ENCODE data around the gene CEP112.

GRCh38 chr17:65678546-65678945 is 513.4 kb downstream of the CEP112 start:
- no peak for TF ChIP-seq CREM (IDR thresholded peaks at IDR 0.05; ENCODE audit: low read depth)
- no peak for TF ChIP-seq SMARCC2 (IDR thresholded peaks at IDR 0.05; ENCODE audit: low read depth)
- no peak for TF ChIP-seq CBX1 (IDR thresholded peaks at IDR 0.05; ENCODE audit: low read depth)
- no peak for TF ChIP-seq U2AF1 (optimal IDR thresholded peaks at IDR 0.05; ENCODE audit: low read depth, low read length)
- TF ChIP-seq, protein P1, sequence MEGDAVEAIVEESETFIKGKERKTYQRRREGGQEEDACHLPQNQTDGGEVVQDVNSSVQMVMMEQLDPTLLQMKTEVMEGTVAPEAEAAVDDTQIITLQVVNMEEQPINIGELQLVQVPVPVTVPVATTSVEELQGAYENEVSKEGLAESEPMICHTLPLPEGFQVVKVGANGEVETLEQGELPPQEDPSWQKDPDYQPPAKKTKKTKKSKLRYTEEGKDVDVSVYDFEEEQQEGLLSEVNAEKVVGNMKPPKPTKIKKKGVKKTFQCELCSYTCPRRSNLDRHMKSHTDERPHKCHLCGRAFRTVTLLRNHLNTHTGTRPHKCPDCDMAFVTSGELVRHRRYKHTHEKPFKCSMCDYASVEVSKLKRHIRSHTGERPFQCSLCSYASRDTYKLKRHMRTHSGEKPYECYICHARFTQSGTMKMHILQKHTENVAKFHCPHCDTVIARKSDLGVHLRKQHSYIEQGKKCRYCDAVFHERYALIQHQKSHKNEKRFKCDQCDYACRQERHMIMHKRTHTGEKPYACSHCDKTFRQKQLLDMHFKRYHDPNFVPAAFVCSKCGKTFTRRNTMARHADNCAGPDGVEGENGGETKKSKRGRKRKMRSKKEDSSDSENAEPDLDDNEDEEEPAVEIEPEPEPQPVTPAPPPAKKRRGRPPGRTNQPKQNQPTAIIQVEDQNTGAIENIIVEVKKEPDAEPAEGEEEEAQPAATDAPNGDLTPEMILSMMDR (IDR thresholded peaks at IDR 0.05 in 2 of 3, conservative IDR thresholded peaks at IDR 0.05 in 1 of 3; ENCODE audit: insufficient read depth in 2 of 3, low read depth in 1 of 3, low read length in 3 of 3): no peak
- no peak for TF ChIP-seq ZNF232 (CRISPR knock-in tag; IDR thresholded peaks at IDR 0.05)
- no peak for TF ChIP-seq TEAD4 (IDR thresholded peaks at IDR 0.05; ENCODE audit: low read length)
- TF ChIP-seq TEAD4 (CRISPR knock-in tag; IDR thresholded peaks at IDR 0.05; ENCODE audit: borderline replicate concordance): no peak
- no peak for TF ChIP-seq SIN3A (IDR thresholded peaks at IDR 0.05; ENCODE audit: borderline replicate concordance in 2 of 2, control insufficient read depth in 1 of 2, low read depth in 2 of 2, low read length in 2 of 2)
- TF ChIP-seq TAF1 (IDR thresholded peaks at IDR 0.05; ENCODE audit: control insufficient read depth, extremely low read depth, insufficient read depth, low read length, severe bottlenecking): no peak
- TF ChIP-seq ZC3H8 (IDR thresholded peaks at IDR 0.05): no peak
